ENCODE results near the gene QSOX1.

DNA sequence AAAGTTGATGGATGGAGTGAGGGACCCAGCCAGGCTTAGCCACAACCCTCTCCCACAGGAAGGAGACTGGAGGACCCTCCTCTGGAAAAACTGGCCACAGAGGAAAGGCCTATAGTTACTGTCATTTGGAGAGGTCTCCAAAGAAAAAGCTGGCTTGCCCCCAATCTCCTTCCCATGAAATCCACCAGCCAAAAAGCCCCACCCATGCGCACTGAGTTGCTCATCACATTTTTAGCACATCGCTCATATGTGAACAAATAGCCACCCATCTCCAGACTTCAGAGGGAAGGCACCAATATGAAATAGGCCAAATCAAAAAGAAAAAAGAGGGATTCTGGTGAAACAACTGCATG lies 36.9 kb upstream of the QSOX1 start:
- TF ChIP-seq, protein P1, sequence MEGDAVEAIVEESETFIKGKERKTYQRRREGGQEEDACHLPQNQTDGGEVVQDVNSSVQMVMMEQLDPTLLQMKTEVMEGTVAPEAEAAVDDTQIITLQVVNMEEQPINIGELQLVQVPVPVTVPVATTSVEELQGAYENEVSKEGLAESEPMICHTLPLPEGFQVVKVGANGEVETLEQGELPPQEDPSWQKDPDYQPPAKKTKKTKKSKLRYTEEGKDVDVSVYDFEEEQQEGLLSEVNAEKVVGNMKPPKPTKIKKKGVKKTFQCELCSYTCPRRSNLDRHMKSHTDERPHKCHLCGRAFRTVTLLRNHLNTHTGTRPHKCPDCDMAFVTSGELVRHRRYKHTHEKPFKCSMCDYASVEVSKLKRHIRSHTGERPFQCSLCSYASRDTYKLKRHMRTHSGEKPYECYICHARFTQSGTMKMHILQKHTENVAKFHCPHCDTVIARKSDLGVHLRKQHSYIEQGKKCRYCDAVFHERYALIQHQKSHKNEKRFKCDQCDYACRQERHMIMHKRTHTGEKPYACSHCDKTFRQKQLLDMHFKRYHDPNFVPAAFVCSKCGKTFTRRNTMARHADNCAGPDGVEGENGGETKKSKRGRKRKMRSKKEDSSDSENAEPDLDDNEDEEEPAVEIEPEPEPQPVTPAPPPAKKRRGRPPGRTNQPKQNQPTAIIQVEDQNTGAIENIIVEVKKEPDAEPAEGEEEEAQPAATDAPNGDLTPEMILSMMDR (IDR thresholded peaks at IDR 0.05; ENCODE audit: low read length), result no peak
- TF ChIP-seq EZH2 (IDR thresholded peaks at IDR 0.05; ENCODE audit: borderline replicate concordance, low read length), result no peak

Measured in OCI-LY1 (cell line).